Inflammatory macrophage treated with lipopolysaccharide for 1 hour (primary cell): Measurements from ENCODE around the gene PIK3IP1.

Source experiments
- DNase-seq, 2 donors: peaks; one replicate each; pipeline ENCODE4 v3.0.0-alpha.2; 2020 to 2022

Gene PIK3IP1

GRCh38 chr22:31278626-31279326 lies 13.5 kb downstream of the PIK3IP1 start:
- no peak for DNase-seq

DNA sequence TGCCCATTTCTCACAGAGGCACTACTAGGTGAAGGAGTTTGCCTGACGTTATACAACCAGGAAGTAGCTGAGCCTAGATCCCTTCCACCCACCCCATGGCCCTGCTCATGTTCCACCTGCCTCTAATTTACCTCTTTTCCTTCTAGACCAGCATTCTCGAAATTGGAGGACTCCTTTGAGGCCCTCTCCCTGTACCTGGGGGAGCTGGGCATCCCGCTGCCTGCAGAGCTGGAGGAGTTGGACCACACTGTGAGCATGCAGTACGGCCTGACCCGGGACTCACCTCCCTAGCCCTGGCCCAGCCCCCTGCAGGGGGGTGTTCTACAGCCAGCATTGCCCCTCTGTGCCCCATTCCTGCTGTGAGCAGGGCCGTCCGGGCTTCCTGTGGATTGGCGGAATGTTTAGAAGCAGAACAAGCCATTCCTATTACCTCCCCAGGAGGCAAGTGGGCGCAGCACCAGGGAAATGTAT lies 14.1 kb downstream of the PIK3IP1 start:
- no peak for DNase-seq

GRCh38 chr22:31277741-31278140 lies 14.5 kb downstream of the PIK3IP1 start:
- no peak for DNase-seq

DNA sequence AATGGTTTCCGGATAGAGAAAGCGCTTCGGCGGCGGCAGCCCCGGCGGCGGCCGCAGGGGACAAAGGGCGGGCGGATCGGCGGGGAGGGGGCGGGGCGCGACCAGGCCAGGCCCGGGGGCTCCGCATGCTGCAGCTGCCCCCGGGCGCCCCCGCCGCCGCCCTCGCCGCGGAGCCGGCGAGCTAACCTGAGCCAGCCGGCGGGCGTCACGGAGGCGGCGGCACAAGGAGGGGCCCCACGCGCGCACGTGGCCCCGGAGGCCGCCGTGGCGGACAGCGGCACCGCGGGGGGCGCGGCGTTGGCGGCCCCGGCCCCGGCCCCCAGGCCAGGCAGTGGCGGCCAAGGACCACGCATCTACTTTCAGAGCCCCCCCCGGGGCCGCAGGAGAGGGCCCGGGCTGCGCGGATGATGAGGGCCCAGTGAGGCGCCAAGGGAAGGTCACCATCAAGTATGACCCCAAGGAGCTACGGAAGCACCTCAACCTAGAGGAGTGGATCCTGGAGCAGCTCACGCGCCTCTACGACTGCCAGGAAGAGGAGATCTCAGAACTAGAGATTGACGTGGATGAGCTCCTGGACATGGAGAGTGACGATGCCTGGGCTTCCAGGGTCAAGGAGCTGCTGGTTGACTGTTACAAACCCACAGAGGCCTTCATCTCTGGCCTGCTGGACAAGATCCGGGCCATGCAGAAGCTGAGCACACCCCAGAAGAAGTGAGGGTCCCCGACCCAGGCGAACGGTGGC lies 15.7 kb downstream of the PIK3IP1 start:
- no peak for DNase-seq

GRCh38 chr22:31275576-31275975 lies 16.7 kb downstream of the PIK3IP1 start:
- DNase-seq = no peak

GRCh38 chr22:31275018-31275417 lies 17.3 kb downstream of the PIK3IP1 start:
- no peak for DNase-seq

- DNase-seq = no peak
Measured at GRCh38 chr22:31274017-31274416, 18.3 kb downstream of the PIK3IP1 start.

DNA sequence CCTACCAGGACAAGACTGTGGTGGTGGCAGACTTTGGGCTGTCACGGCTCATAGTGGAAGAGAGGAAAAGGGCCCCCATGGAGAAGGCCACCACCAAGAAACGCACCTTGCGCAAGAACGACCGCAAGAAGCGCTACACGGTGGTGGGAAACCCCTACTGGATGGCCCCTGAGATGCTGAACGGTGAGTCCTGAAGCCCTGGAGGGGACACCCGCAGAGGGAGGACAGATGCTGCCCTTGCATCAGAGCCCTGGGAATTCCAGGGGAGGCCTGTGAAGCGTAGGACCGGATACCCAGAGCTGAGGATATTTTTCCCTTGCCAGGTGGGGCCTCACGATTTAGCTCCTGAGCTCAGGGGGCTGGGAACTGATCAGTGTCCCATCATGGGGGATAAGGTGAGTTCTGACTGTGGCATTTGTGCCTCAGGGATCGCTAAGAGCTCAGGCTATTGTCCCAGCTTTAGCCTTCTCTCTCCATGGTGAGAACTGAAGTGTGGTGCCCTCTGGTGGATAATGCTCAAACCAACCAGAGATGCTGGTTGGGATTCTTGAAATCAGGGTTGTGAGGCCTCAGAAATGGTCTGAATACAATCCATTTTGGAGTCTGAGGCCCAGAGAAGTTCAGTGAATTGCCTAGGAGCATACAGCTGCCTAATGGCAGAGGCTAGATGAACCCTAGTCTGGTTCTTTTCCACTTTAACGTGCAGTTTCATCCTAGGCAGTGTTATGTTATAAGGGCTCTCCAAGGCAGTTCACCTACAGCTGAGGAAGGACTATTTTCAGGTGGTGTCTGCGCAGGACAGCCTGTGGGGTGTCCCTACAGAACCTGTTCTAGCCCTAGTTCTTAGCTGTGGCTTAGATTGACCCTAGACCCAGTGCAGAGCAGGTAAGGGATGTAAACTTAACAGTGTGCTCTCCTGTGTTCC lies 19.5 kb downstream of the PIK3IP1 start:
- peak; percentile 35 to 78 for DNase-seq

- no peak for DNase-seq
Measured at GRCh38 chr22:31271485-31271884, 20.8 kb downstream of the PIK3IP1 start.

DNA sequence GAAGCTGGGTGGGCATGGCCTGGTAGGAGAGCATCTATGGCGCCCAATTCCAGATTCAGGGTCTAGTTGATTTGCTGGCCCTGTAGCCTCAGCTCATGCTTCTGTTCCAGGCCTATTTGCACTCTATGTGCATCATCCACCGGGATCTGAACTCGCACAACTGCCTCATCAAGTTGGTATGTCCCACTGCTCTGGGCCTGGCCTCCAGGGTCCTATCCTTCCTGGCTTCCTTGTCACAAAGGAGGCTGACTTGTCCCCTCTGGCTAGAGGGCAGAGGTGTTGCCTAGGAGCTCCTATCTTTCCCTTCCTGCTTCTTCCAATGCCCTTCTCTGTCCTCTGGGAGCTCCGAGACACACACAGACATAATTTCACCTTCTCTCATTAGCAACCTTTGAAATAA lies 21.3 kb downstream of the PIK3IP1 start:
- no peak for DNase-seq

DNA sequence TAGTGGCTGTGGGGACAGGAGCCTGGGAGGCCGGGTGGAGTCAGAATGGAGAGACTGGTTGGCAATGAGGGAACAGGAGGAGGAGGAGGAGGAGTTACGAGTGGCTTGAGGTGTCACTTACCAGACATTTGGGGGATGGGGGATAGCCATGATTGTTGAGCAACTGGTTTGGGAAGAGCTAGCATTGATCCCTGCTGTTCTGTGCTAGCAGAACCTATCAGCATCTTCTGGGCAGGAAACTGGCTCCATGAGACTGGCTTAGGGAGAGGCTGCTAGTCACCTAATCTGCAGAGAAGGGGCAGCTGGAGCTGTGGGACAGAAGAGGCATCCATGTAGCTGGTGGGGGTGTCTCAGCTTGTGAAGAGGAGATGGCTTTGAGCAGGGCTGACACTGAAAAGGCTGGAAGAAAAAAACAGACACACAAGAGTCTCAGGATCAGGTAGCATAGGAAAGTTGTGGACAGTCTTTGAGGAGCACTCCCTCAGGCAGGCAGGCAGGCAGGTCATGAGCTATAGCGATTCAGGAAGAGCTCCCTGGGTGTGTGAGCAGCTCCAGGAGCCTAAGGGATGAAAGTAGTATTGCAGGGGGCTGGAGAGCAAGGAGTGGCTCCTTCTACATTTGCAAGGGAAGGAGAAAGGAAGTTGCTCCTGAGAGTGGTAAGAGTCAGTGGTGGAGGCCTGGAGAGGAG lies 22.3 kb downstream of the PIK3IP1 start:
- DNase-seq = no peak

- DNase-seq = no peak
Measured at GRCh38 chr22:31268281-31268680, 24.0 kb downstream of the PIK3IP1 start.

DNA sequence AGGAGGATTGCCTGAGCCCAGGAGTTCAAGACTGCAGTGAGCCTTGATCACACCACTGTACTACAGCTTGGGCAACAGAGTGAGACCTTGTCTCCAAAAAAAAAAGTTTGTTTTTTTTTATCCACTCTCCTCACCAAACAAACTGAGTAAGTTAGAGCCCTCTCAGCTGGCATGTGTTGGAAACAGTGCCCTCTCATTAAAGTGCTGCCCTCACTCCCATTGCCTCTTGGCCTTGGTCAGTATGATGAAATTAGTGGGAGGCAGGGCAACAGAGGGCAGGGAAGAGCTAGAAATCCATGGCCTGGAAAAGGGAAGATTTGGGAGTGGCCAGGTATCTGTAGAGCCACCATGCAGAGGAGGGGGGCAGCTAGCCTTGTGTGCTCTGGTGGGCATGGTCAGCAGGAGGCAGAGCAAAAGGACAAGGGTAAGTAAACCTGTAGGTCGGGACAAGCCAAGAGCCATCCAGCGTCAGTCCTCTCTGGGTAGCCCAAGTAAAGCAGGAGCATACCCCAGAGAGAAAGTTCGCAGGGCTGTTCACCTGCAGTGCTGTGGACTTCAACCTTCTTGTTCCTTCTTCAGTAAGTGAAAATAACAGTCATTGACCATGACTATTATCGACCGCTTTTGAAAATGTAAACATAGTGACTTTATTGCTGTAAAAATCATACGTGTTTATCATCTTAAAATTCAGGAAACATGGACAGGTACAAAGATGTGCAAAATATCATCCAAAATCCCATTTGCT lies 28.2 kb downstream of the PIK3IP1 start:
- DNase-seq = no peak

DNA sequence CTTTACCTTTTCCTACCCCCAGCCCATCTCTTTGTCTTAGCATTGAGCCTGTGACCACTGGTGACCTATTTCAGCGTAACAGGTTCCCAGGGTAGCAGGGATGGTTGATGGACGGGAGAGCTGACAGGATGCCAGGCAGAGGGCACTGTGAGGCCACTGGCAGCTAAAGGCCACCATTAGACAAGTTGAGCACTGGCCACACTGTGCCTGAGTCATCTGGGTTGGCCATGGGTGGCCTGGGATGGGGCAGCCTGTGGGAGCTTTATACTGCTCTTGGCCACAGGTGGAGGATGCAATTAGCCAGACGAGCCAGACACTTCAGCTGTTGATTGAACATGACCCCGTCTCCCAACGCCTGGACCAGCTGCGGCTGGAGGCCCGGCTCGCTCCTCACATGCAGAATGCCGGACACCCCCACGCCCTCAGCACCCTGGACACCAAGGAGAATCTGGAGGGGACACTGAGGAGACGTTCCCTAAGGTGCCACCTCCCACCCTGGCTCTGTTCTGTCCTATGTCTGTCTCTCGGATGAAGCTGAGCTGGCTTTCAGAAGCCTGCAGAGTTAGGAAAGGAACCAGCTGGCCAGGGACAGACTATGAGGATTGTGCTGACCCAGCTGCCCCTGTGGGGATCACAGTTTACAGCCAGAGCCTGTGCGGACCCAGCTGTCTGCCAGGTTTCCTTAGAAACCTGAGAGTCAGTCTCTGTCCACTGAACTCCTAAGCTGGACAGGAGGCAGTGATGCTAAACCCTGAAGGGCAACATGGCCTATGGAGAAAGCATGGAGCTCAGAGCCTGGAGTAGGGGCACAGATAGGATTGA lies 29.8 kb downstream of the PIK3IP1 start:
- no peak for DNase-seq

- DNase-seq = no peak
Measured at GRCh38 chr22:31260474-31260856, 31.8 kb downstream of the PIK3IP1 start.

DNA sequence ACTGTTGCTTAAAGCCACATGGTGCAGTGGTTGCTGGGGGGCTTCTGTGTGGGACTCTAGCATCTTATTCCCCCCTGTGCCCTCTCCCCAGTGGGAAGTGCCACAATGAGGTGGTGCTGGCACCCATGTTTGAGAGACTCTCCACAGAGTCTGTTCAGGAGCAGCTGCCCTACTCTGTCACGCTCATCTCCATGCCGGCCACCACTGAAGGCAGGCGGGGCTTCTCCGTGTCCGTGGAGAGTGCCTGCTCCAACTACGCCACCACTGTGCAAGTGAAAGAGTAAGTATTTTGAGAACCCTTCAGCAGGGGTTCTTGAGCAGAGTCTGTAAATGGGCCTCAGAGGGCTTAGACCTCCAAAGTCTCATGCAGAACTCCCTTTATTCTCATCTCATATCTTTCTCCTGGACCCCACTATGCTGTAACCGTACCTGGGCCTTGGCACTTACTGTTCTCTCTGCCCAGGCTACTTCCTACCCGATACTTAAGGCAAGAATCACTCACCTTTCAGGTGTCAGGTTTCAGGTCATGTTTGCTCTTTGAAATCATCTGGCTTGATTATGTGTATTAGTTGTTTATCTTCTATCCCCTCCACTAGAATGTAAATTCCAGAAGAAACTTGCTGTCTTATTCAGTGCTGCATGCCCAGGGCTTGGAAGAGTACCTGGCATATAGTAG lies 32.4 kb downstream of the PIK3IP1 start:
- no peak for DNase-seq

- no peak for DNase-seq
Measured at GRCh38 chr22:31253949-31254348, 38.3 kb downstream of the PIK3IP1 start.

DNA sequence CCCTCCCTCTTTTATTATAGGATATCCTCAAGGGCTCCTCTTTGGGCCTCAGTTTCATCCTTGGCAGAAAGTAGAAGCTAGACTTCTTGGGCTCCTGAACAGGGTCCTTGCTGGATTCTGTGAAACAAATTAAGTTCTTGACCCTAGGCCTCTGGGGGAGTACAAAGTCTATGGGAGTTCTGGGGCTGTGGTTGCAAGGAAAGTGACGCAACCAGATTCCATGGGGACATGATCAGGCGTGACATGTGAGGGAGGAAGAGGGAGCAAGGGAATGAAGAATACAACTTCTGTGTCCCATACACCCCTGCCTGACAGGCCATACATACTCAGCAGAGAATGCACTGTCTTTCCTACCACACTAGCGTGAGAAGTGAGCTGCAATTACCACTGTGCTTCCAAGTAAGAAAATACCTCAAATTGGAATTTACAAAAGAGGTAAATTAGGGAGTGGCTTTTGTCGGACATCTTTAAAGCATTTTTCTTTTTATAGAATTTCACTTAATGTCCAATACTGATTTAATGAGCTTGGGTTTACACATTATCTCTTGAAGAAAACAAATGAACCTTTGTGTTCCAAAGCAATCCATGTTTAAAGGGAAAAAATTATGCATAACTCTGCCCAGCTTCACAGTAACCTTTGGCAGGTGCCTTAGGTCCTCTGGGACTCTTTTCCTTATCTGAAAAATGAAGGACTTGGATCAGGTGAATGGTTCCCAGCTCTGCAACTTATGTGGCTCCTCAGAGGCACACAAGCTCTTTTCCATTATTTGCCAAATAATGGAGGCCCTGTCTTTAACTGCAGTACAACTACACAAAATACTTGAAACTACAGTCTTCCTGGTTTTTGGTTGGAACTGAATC lies 41.3 kb downstream of the PIK3IP1 start:
- DNase-seq = no peak
